AG08395 (cell line): ENCODE measurements around the gene KIAA0319L.

Experiments
- DNase-seq: peaks from one replicate; pipeline ENCODE4 v3.0.0; 2012; ENCODE audit warnings: mixed read lengths, low spot score

The KIAA0319L gene

DNA sequence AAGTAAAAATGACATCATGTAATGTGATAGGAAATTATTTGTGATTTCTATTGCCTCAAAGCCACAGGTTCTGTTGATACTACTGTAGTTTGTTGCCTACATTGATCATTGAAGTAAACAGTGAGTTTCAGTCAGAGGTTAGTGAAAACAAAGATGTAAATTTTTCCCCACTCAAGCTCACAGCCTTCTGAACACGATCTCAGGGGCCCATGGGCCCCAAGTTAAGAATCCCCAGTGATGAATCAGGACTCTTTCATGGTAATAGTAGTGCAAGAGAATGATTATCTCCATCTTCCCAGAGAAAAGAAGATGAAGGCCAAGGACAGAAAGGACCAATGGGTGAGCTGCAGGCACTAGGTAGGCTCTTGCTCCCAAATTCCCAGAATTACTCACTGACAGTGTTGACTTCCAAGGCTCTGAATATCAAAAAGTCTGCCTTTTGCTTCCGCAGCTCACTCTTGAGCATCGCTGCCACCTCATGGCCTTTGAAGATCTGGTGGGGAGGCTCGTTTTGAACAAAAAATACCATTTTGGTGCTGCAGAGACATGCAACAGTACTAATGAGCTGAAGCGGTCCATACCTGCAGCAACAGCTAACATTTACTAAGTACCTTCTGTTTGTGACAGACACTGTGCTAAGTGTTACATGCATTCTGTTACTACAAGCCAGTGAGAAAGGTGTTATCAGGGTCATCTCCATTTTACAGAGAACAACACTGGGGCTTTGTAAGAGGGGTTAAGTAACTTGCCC, 113.3 kb downstream of the KIAA0319L start:
- no peak for DNase-seq

DNA sequence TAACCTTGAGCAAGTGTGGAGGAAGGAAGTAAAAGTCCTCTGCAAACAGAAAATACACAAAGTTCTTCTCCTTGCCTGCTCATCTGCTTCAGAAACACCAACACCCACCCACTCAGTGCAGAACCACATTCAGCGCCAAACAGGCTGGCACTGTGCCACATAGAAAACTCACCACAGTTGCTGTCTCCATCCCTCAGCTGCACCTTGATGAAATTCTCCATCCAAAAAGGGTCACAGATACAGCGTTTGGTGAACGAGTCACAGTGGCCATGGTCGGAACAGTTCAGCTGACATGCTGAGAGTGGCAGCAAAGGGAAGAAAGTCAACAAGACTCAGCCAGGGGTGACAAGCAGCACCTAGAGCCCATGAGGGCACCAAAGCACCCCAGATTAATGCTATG, 114.5 kb downstream of the KIAA0319L start:
- no peak for DNase-seq

DNA sequence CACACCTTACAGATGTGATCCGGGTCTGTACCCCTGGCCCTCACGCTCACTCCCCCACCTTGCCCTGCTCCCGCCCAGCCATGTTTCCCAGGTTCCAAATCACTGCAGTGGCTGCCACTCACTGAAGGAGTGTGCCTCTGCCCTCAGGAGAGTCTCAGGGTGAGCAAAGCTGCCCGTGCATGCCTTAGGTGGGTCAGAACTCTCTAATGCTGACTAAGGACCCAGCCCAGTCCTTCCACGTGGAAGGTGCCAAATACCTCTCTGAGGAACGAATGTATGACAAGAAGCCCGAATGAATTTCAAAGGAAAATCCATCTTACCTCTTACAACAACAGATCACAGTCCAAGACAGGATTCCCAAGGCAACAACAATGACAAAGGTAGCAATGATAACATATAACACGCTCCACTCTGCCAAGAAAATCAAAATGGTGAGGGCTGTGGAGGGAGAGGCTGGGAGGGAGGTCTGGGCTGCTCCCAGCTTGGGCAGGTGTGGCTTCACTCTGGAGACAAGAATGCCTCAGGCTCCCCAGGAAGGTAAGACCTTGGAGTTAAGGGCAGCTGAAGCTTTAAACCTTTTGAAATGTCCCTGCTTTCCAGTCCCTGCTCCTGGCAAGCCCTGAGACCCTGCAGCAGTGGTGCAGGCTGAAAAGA, 115.2 kb downstream of the KIAA0319L start:
- DNase-seq: no peak

DNA sequence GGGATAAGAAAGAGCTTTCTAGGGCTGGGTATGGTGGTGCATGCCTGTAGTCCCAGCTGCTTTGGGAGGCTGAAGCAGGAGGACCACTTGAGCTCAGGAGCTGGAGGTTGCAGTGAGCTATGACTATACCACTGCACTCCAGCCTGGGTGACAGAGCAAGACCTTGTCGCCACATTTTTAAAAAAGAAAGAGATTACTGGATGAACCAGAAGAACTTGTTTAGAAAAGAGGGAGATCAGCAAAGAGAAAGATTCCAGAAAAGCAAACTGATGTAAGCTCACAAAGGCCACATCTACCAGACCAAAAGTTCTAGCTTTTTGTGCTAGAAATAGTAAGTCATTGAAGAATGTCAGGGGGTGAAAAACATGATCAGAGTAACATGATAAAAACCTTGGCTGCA, 117.6 kb downstream of the KIAA0319L start:
- DNase-seq: no peak

- no peak for DNase-seq
These were observed 120.0 kb downstream of the KIAA0319L start for GRCh38 chr1:35437200-35437599.

DNA sequence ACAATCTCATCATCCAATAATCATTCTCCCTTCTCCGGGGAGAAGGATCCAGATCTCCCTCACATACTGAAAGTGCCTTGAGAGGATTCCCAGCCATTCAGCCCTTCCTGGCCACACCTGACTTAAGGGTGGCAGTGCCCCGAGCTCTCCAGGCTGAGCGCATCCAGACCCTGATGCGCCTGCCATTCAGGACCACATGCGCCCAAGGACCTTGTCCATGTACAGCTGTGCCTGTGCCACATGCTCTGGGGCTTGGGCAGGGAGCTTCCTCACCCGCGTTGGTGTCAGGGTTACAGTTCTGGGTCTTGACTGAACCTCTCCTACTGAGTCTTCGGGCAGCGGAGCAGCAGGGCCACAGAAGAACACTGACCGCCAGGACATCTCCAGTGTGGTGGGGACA, 121.1 kb downstream of the KIAA0319L start:
- DNase-seq: no peak

DNA sequence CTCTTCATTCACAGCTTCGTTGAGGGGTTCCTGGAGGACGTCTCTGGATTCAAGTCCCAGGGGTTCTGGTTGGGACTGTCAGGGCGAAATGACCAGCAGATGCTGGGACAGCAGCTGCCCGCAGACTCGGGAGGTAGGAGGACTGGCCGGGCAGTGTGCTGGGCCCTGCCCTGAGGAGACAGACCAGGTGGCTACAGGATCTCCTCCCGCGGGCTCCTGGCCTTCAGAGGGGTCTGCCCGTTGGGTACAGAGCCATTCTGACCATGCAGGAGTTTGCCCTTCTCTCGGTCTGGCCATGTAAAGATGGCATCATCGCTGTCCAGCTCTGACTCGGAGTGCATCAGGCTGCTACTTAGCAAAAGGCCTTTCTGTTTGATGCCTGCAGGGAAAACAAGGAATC, 122.5 kb downstream of the KIAA0319L start:
- no peak for DNase-seq

GRCh38 chr1:35433714-35434113, 123.5 kb downstream of the KIAA0319L start:
- DNase-seq: no peak

GRCh38 chr1:35432231-35432630, 125.0 kb downstream of the KIAA0319L start:
- DNase-seq: no peak

DNA sequence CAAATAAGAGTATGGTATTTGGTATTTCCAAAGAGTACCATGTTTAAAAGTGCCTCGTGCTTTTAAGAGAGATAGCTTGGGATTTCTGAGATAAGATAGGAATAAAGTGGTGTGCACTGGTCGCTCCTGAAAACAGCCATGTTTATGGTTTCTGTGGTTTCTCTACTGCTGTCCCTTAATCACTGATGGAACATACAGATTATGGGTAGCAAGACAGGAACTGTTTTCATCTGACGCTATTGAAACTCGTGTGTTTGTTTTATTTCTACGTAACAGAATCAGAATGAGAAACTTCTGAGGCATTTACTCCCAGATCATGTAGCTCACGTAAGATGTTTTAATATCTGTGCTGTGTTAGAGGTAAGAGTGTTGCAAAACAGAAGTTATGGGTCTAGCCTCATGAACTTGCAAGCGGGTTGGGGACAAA, 126.0 kb downstream of the KIAA0319L start:
- DNase-seq: no peak

DNA sequence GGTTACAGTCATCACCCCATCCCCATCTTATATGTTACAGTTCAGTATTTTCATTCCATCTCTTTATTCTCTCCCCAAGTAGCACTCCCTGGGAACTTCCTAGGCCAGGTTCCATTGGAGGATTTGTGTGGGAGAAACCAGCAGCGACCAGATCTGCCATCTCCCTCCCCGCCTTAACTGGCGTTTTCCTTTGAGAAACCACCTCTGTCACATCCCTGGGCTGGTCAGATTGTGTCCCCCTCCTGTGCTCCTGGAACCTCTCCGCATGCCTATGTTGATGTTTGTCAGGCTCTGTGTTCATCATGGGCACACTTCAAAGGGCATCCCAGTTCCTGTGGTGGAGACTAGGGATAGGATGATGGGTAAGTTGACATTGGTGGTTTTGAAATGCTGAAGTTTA, 126.4 kb downstream of the KIAA0319L start:
- DNase-seq: no peak

GRCh38 chr1:35428360-35428759, 128.8 kb downstream of the KIAA0319L start:
- DNase-seq: no peak

DNA sequence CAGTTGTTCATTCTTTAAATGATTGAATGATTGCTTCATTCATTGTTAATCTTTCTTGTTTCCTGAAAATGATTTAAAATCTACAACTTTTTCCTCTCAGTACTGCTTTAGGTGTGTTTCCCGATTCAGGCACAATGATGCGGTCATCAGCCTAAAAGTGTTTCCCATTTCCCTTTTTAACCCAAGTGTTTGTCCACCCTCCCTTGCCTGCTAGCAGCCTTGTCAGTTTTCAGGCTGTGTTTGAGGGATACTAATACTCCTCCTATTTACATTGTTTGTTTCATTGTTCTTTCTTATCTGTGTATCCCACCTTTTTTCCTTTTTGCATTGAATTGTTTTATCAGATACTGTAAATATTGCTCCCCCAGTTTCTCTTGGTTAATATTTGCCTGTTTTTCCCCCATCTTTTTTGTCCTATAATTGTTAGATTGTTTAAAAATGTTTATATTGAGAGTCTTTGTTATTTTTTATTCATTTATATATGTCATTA, 131.1 kb downstream of the KIAA0319L start:
- no peak for DNase-seq

DNA sequence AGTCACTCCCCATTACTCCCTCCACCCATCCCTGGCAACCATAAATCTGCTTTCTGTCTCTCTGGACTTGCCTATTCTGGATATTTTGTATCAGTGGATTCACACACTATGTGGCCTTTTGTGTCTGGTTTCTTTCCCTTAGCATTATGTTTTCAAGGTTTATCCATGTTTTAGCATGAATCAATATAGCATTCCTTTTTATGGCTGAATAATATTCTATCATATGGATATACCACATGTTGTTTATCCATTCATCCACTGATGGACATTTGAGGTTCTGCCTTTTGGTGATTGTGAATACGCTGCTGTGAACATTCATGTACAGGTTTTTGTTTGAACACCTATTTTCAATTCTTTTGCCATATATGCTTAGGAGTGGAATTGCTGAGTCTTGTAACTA, 148.3 kb downstream of the KIAA0319L start:
- no peak for DNase-seq

GRCh38 chr1:35407743-35408142, 149.5 kb downstream of the KIAA0319L start:
- DNase-seq: no peak

DNA sequence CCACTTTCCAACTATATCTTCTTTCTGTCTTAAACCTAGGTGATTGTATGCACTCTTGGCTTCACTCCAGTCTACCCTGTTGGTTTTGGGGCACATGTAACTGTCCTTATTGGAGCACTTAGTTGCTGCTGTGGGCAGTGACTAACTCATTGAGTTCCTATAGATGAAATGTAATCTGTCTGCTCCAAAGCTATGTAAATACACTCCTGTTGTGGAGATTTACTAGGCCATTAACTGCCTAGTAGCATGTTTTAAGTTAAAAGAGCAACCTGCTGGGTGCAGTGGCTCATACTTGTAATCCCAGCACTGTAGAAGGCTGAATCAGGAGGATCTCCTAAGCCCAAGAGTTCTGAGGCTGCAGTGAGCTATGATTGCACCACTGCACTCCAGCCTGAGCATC, 151.1 kb downstream of the KIAA0319L start:
- no peak for DNase-seq

DNA sequence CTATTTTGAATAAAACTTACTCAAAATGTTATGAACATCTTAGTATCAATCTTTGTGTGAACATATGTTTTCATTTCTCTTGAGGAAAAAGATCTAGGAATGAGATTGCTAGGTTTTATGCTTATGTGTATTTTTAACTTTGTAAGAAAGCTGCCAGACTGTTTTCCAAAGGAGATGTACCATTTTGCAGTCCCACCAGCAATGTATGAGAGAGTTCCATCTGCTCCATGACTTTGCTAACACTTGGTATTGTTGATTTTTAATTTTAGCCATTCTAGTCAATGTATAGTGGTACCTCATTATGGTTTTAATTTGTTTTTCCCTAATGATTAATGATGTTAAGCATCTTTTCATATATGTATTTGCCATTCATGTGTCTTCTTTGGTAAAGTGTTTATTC, 156.2 kb downstream of the KIAA0319L start:
- no peak for DNase-seq

GRCh38 chr1:35398739-35399138, 158.5 kb downstream of the KIAA0319L start:
- no peak for DNase-seq

DNA sequence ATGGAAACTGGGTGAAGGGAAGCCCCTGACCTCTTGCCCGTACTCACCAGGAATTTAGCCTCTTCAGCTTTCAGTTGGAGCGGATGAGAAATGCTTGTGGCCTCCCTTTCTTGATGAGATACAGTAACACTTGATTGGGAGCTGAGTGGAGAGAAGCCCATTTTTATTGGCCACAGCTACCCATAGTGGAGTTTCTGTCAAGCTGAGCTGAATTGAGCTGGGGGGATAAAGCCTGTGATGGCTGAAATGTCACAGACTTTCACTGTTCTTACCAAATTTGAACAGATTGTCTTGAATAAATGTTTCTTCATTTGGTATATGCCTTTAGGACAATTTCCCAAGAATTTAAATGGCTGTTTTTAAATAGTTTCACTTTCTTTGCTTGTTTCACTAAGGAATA, 162.8 kb downstream of the KIAA0319L start:
- DNase-seq: no peak

DNA sequence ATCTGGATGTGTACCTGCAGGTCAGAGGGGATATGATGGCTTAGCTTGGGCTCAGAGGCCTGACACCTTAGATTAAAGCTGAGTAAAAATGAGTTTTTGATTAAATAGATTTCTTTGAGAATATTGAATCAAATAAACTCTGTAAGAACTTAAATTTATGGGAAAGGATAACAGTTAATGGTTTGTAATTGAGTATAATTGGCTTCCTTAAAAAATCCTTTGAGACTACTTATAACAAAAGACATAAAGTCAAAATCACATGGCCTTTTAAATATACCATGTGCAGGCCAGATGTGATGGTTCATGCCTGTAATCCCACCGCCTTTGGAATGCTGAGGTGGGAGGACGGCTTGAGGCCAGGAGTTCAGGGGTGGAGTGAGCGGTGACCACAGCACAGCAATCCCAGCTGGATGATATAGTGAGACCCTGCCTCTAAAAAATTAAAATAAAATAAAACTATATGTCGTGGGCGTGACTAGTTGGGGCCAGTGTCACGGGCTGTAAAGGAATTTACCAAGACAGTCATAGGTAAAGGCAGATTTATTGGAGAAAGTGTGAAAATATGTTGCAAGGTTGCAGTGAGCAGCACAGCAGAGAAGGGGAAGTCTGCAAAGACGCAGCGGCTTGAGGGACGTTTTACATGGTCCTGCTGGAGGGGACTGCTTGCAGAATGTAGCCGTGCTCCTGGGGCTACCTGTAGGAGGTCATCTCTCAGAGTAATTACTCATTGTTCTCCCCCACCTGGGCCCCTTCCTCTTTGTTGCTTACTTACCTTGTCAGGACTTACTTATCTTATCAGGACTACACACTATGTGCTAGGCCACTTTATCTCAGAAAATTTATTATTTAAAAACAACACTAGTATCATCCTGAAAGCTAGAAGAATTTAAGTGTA, 166.4 kb downstream of the KIAA0319L start:
- no peak for DNase-seq

DNA sequence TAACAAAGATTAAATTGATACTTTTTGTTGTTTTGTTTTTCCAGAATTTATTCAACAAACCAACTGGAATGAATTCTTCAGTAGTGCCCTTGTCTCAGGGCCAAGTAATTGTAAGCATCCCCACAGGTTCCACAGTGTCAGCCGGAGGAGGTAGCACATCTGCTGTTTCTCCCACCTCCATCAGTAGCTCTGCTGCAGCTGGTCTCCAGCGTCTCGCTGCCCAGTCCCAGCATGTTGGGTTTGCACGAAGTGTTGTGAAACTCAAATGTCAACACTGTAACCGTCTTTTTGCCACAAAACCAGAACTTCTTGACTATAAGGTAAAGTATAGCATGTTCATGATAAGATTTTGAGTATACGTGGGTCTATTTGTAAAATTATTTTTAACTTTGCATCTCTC, 170.2 kb downstream of the KIAA0319L start:
- DNase-seq: no peak

- DNase-seq: no peak
These were observed 170.9 kb downstream of the KIAA0319L start for GRCh38 chr1:35386290-35386689.
